ENCODE data around the gene EIF5AL1. TPM values are rescaled to one million over a fixed set of nuclear protein-coding genes. Genes with fewer than 3 reads are reported as not detected.
A peak's percentile ranks its signal among the peaks of the same experiment; 100 is the strongest.

EIF5AL1 gene
- total and polyA plus RNA-seq, 9 of the 15 experiments (the other 6 are each of a cell fraction or from before 2014, with no cell fraction given), result 0.03 to 3.4 (median 0.53) TPM; not detected in 1

- TF ChIP-seq, protein P1, sequence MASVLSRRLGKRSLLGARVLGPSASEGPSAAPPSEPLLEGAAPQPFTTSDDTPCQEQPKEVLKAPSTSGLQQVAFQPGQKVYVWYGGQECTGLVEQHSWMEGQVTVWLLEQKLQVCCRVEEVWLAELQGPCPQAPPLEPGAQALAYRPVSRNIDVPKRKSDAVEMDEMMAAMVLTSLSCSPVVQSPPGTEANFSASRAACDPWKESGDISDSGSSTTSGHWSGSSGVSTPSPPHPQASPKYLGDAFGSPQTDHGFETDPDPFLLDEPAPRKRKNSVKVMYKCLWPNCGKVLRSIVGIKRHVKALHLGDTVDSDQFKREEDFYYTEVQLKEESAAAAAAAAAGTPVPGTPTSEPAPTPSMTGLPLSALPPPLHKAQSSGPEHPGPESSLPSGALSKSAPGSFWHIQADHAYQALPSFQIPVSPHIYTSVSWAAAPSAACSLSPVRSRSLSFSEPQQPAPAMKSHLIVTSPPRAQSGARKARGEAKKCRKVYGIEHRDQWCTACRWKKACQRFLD (CRISPR knock-in tag; IDR thresholded peaks at IDR 0.05), result no peak
- TF ChIP-seq NONO (IDR thresholded peaks at IDR 0.05; ENCODE audit: low read depth in 2 of 2, low read length in 1 of 2) (no peak), MYC (IDR thresholded peaks at IDR 0.05; ENCODE audit: low read depth, low read length) (peak; percentile 62; the same call in 1 of the 2 replicates), MYC (CRISPR knock-in tag; IDR thresholded peaks at IDR 0.05; ENCODE audit: borderline replicate concordance, low read depth) (no peak), SOX6 (IDR thresholded peaks at IDR 0.05) (0 out of 2 replicates have a peak, but pooled peaks have one; percentile 18), RB1 (IDR thresholded peaks at IDR 0.05; ENCODE audit: low read depth) (peak; percentile 48; the same call in 1 of the 2 replicates), PYGO2 (tag; IDR thresholded peaks at IDR 0.05) (no peak), HEY1 (CRISPR knock-in tag; IDR thresholded peaks at IDR 0.05; ENCODE audit: borderline replicate concordance) (no peak), MYNN (IDR thresholded peaks at IDR 0.05) (no peak), MYNN (CRISPR knock-in tag; IDR thresholded peaks at IDR 0.05) (no peak), ZFPM2 (CRISPR knock-in tag; IDR thresholded peaks at IDR 0.05) (no peak), CREB5 (CRISPR knock-in tag; IDR thresholded peaks at IDR 0.05) (no peak), IRF2 (CRISPR knock-in tag; IDR thresholded peaks at IDR 0.05) (no peak), ZNF445 (CRISPR knock-in tag; IDR thresholded peaks at IDR 0.05; ENCODE audit: low read depth) (no peak), CC2D1A (IDR thresholded peaks at IDR 0.05) (peak; percentile 72; the same call in 1 of the 2 replicates), CTBP1 (IDR thresholded peaks at IDR 0.05; ENCODE audit: borderline replicate concordance) (peak; percentile 70; the same call in 1 of the 2 replicates), BRCA1 (IDR thresholded peaks at IDR 0.05) (no peak), BRCA1 (CRISPR knock-in tag; IDR thresholded peaks at IDR 0.05) (no peak), REST (IDR thresholded peaks at IDR 0.05; ENCODE audit: borderline replicate concordance) (peak; percentile 90), REST (CRISPR knock-in tag; IDR thresholded peaks at IDR 0.05; ENCODE audit: low read depth) (no peak)
Measured at GRCh38 chr10:79562135-79562756, 49.9 kb downstream of the EIF5AL1 start (continued).
